Glomerular endothelial cell (primary cell): ENCODE results near the gene LHFPL3. TPM values are rescaled to one million over a fixed set of nuclear protein-coding genes. Genes with fewer than 3 reads are reported as not detected.
"Not testable (repeated sequence)": the region's sequence is repeated elsewhere in the genome, so short reads cannot be mapped to it uniquely, and the experiment has no call there.

Experiments used
- DNase-seq: peaks from one replicate; pipeline ENCODE4 v3.0.0-alpha.2; 2011; ENCODE audit warnings: low read depth, low spot score; ENCODE audit errors: extremely low read depth
- total RNA-seq: library from RNA; depleted of rRNA; stranded (reverse); fragments of >200 nt; gene quantifications from 2 replicates; pipeline ENCODE4 v1.2.3, GENCODE V29; 2015

The LHFPL3 gene
- not detected in 2 replicates for total RNA-seq

GRCh38 chr7:104328296-104328969, at the start of gene LHFPL3:
TSS of gene LHFPL3 (plus strand) at chr7:104328603.
- no peak for DNase-seq

DNA sequence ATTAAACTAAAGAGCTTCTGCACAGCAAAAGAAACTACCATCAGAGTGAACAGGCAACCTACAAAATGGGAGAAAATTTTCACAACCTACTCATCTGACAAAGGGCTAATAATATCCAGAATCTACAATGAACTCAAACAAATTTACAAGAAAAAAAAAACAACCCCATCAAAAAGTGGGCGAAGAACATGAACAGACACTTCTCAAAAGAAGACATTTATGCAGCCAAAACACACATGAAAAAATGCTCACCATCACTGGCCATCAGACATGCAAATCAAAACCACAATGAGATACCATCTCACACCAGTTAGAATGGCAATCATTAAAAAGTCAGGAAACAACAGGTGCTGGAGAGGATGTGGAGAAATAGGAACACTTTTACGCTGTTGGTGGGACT, 46.7 kb upstream of the LHFPL3 start:
- not testable (repeated sequence) for DNase-seq

DNA sequence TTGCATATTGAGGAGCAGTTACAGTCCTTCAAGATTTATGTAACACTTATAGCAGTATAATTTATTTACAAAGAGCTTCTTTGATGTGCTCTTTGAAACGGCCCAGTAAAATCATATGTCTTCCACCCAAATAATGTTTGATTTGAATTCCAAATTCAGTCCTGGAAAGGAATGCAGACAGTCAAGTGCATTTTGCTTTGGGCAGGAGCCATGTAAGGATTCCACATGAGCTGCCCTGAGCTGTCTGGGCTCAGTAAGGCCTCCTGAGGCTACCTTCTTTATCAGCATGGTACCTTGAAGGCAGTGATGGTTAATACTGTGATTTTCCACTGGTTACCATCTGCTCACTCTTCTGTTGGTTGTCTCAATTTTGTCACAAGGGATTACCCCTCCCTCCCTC, 41.6 kb upstream of the LHFPL3 start:
- no peak for DNase-seq

DNA sequence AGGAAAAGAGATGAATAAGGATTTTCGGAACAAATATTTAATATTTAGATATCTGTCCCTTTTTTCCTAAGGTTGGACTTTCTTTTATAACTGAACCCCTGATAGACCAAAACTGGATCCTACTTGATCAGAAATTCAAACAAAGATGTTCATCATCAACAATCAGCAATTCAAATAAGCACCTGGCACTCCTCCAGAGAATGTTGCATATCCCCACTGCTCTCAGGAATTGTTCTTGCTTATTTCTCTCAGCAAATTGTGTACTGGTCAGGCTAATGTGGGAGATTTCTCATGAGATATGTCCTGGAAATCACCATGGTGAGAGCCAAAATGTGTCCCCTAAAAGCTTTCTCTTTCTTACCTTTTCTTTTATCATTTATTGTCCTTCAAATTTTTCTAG, 40.3 kb upstream of the LHFPL3 start:
- DNase-seq: no peak

DNA sequence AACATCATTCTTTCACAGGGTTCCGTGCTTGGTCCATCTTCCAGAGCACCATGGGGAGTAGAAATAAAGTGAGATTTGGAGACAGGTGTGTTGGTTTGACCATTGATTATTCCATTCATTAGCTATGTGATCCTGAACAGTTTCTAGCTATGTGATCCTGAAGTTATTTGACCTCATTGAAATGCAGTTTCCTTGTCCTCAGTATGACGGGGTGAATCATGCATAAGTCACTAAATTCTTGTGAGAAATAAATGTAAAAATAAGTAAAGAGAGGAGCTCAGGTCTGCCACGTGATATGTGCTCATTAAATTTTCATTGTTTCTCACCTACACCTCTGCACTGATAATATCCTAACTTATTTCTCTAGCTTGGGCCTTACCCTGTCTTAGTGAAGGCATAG, 34.1 kb upstream of the LHFPL3 start:
- no peak for DNase-seq

GRCh38 chr7:104296266-104296665, 32.1 kb upstream of the LHFPL3 start:
- DNase-seq: no peak

- no peak for DNase-seq
These were observed 31.5 kb upstream of the LHFPL3 start for GRCh38 chr7:104296900-104297299.

- DNase-seq: no peak
These were observed 29.1 kb upstream of the LHFPL3 start for GRCh38 chr7:104299323-104299722.

- DNase-seq: no peak
These were observed 28.6 kb upstream of the LHFPL3 start for GRCh38 chr7:104299777-104300176.

- DNase-seq: no peak
These were observed 21.6 kb upstream of the LHFPL3 start for GRCh38 chr7:104306793-104307192.

DNA sequence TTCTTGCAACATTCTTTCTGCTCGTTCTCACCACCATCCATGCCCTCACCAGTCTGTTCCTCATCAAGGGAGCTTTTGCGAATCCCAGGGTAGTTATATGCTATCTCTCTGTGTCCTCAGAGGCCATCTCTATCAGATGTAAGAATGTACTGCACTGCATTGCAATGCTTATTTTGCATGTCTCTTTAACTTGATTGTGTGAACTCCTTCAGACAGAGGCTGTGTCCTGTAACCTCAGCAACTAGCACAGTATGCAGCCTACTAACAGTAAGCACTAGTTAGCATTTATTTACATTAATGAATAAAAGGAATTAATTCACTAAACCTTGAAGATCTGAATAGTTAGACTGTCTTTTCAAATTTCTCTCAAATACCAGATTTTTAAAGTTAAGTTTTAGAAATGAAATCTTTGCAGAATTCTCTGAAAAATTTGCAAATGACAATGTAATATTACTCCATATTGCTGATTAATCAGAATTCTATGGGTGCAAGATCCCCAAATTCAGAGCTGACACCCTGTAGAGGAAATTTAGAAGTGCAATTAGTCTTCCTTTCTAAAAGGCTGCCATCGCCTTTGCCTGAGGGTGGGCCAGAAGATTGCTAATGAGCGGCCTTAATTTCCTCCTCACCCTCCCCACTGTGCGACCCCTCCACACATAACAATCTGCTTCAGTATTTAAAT, 10.3 kb upstream of the LHFPL3 start:
- DNase-seq: no peak

GRCh38 chr7:104327534-104327933, 869 bp upstream of the LHFPL3 start:
- DNase-seq: no peak

DNA sequence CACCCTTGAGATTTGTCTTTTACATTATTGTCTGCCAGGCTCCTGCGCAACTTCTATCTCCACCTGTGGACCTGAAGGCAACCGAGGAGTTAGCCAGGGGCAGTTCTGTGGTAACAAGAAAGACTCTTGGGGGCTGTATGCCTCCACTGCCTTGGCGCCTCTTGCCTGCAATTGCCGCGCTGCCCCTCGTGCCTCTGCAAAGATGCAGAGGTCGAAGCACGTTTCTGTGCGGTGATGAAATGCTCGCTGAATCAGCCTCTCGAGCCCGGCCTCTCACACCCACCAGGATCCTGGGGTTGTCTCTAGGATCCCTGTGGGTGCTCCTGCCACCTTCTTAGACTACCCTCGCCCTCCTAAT, 486 bp upstream of the LHFPL3 start:
- no peak for DNase-seq

DNA sequence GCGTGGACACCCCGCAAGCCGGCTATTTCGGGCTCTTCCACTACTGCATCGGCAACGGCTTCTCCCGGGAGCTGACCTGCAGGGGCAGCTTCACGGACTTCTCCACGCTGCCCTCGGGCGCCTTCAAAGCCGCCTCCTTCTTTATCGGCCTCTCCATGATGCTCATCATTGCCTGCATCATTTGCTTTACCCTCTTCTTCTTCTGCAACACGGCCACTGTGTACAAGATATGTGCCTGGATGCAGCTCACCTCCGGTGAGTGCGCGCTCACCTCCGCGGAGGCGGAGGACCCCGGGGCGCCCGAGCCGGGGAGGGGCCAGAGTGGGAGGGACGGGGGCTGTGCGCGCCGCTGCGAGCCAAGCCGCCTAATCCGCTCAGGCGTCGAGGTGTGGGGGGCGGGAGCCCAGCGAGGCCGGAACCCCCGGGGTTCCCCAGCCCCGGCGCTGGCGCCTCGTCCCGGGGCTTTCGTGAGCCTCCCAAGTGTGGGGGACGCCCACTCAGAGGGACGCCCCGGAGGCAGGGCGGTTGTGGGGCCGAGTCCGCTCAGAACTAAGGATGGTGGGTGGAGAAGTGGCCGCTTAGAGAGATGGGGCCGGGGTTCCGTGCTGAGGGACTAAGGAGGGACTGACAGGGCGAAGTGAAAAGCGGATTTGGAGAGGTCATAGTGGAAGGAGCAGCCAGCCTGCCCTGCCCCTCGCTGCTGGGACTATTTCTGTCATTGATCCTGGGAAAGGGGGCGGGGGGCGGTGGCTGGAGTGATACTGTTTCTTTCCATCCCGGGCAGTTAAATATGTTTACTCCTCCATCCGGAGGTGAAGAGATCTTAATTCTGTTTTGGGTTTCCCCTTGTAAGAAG, 795 bp downstream of the LHFPL3 start:
- no peak for DNase-seq

DNA sequence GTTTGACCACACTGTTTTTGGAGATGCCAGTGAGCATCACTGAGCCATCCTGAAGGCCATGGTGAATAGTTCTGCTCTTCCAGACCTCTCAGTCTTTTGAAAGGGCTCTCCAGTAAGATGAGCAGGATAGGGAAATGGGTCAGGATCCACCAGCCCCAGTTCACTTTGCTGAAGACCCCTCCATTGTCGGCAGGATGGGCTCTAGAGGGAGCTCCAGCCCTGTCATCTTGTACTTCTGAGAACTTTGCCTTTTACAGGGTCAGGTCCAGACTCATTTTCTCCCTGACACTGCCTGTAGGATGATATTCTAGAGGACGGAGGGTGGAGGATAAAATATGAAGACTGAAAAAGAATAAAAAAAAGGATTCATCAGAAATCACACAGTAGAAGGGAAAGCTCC, 13.1 kb downstream of the LHFPL3 start:
- DNase-seq: no peak

GRCh38 chr7:104352736-104353135, 24.3 kb downstream of the LHFPL3 start:
- DNase-seq: no peak

GRCh38 chr7:104357166-104357565, 28.8 kb downstream of the LHFPL3 start:
- DNase-seq: no peak

- DNase-seq: no peak
These were observed 30.2 kb downstream of the LHFPL3 start for GRCh38 chr7:104358446-104359132.

- DNase-seq: no peak
These were observed 34.4 kb downstream of the LHFPL3 start for GRCh38 chr7:104362756-104363155.

DNA sequence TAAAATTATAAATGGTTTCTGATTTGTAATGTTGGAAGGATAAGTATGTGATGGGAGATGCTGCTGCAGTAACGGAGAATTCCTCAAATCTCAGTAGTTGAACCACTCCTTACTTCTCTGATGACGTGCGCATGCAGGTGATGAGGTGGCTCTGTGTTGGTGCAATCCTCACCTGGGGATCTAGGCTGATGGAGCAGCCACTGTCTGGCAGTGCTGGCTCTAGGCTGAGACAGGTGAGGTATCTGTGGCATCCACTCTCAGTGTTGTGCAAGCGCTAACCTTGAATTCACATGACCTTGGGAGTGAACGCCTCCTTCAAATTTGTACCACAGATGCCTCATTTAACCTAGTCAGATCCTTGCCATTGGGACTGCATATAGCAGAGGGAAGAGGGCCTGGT, 35.0 kb downstream of the LHFPL3 start:
- no peak for DNase-seq

- no peak for DNase-seq
These were observed 38.0 kb downstream of the LHFPL3 start for GRCh38 chr7:104366390-104366789.
